ENCODE data around the gene SMCHD1. TPM values are rescaled to one million over a fixed set of nuclear protein-coding genes. Genes with fewer than 3 reads are reported as not detected.
"Not testable (repeated sequence)": the region's sequence is repeated elsewhere in the genome, so short reads cannot be mapped to it uniquely, and the experiment has no call there.

Gene SMCHD1
- total RNA-seq, 1 donor from 2014 or later: 28.3 TPM

DNA sequence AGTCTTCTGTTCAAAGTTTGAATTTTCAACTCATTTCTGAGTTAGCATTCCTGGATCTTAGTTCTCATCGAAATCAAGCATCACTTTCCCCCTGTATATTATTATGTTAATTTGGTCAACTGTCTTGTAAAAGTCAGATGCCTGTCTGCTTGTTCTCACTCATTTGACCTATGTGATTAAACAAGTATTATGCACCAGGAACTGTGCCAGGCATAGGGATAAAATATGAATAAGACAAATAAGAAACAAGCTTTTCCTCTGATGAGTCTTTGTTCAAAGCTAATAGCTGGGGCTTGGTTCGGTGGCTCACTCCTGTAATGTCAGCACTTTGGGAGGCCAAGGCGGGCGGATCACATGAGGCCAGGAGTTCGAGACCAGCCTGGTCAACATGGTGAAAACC, 171.5 kb downstream of the SMCHD1 start:
- no peak for DNase-seq (ENCODE audit: low spot score)
- TF ChIP-seq, protein P1, sequence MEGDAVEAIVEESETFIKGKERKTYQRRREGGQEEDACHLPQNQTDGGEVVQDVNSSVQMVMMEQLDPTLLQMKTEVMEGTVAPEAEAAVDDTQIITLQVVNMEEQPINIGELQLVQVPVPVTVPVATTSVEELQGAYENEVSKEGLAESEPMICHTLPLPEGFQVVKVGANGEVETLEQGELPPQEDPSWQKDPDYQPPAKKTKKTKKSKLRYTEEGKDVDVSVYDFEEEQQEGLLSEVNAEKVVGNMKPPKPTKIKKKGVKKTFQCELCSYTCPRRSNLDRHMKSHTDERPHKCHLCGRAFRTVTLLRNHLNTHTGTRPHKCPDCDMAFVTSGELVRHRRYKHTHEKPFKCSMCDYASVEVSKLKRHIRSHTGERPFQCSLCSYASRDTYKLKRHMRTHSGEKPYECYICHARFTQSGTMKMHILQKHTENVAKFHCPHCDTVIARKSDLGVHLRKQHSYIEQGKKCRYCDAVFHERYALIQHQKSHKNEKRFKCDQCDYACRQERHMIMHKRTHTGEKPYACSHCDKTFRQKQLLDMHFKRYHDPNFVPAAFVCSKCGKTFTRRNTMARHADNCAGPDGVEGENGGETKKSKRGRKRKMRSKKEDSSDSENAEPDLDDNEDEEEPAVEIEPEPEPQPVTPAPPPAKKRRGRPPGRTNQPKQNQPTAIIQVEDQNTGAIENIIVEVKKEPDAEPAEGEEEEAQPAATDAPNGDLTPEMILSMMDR (IDR thresholded peaks at IDR 0.05; ENCODE audit: unreplicated experiment): no peak
- Mint-ChIP-seq H3K36me3 (ENCODE audit: low read depth, unreplicated experiment) (no peaks in the 10 kb centered on the region), H3K4me3 (ENCODE audit: unreplicated experiment) (no peak overlapping the region), H3K27me3 (ENCODE audit: unreplicated experiment) (no peaks in the 10 kb centered on the region), H3K9me3 (ENCODE audit: unreplicated experiment) (no peaks in the 10 kb centered on the region), H3K27ac (ENCODE audit: unreplicated experiment) (no peak overlapping the region), H3K4me1 (ENCODE audit: unreplicated experiment) (no peaks in the 10 kb centered on the region)

DNA sequence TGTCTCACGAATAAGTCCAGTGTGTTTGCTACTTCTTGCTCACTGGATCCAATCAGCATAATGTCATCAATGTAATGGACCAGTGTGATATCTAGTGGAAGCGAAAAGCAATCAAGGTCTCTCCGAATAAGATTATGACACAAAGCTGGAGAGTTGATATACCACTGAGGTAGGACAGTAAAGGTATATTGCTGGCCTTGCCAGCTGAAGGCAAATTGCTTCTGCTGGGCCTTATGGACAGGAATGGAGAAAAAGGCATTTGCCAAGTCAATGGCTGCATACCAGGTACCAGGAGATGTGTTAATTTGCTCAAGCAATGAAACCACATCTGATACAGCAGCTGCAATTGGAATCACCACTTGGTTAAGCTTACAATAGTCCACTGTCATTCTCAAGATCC, 180.6 kb downstream of the SMCHD1 start:
- not testable (repeated sequence) for H3K4me1 Mint-ChIP-seq (ENCODE audit: unreplicated experiment); H3K4me3 Mint-ChIP-seq (ENCODE audit: unreplicated experiment); H3K9me3 Mint-ChIP-seq (ENCODE audit: unreplicated experiment); H3K27ac Mint-ChIP-seq (ENCODE audit: unreplicated experiment); H3K36me3 Mint-ChIP-seq (ENCODE audit: low read depth, unreplicated experiment); DNase-seq (ENCODE audit: low spot score); H3K27me3 Mint-ChIP-seq (ENCODE audit: unreplicated experiment)

DNA sequence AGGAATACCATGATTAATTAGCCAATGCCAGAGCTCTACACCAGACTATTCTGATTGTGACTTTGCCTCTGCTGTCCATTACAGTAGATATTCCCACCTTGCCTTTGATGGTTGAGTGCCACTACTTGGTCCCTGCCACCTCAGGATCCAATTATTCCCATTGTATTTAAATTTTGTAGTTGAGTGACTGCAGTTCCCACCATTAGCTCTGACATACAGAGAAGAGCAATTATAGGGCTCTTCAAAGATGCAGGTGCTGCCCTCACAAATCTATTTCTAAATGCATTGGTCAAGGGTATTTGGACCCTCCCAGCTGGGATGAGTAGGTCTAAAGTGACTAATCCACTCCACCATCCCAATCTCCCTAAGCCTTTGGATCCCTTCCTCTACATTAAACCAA, 181.8 kb downstream of the SMCHD1 start:
- not testable (repeated sequence) for DNase-seq (ENCODE audit: low spot score); H3K27me3 Mint-ChIP-seq (ENCODE audit: unreplicated experiment); H3K36me3 Mint-ChIP-seq (ENCODE audit: low read depth, unreplicated experiment); H3K9me3 Mint-ChIP-seq (ENCODE audit: unreplicated experiment); H3K4me3 Mint-ChIP-seq (ENCODE audit: unreplicated experiment); H3K27ac Mint-ChIP-seq (ENCODE audit: unreplicated experiment); H3K4me1 Mint-ChIP-seq (ENCODE audit: unreplicated experiment)

DNA sequence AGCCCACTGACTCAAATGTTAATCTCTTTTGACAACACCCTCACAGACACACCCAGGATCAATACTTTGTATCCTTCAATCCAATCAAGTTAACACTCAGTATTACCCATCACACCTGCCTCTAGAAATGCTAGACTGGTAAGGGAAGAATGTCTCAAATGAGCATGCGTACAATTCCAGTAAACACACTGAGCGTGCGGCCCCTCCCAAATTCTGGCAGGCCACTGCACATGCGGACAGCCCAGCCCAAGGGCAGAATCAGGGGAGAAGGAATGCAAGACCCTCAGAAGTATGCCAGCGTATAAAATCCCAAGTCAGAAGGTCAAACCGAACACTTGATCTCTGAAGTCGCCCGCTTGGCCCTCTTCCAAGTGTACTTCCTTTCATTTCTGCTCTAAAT, 183.7 kb downstream of the SMCHD1 start:
- no peak overlapping the region for H3K27ac Mint-ChIP-seq (ENCODE audit: unreplicated experiment)
- H3K9me3 Mint-ChIP-seq (ENCODE audit: unreplicated experiment): peaks cover 5% of the 10 kb centered on the region
- no peak overlapping the region for H3K4me3 Mint-ChIP-seq (ENCODE audit: unreplicated experiment)
- TF ChIP-seq, protein P1 (IDR thresholded peaks at IDR 0.05; ENCODE audit: unreplicated experiment): no peak
- H3K36me3 Mint-ChIP-seq (ENCODE audit: low read depth, unreplicated experiment): peaks cover 5% of the 10 kb centered on the region
- peaks cover 3% of the 10 kb centered on the region for H3K27me3 Mint-ChIP-seq (ENCODE audit: unreplicated experiment)
- no peak for DNase-seq (ENCODE audit: low spot score)
- H3K4me1 Mint-ChIP-seq (ENCODE audit: unreplicated experiment): no peaks in the 10 kb centered on the region

DNA sequence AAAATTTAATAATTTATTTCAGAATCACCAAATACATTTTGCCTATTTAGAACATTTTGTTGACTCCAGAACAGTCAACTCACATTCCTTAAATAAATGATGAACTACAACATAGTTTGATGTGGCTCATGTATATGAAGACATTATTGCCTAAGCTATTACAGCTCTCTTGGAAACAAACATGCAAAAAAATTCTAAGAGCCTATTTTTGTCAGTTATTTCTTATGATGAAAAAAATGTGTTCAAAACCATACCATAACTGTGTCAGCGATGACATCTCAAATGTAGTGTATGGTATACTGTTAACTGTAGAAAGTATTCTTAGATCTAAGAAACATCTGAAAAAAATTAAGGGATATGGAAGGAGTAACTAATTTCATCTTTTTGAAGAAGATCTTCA, 185.0 kb downstream of the SMCHD1 start:
- Mint-ChIP-seq H3K4me3 (ENCODE audit: unreplicated experiment) (no peak overlapping the region), H3K27me3 (ENCODE audit: unreplicated experiment) (peaks cover 5% of the 10 kb centered on the region)

DNA sequence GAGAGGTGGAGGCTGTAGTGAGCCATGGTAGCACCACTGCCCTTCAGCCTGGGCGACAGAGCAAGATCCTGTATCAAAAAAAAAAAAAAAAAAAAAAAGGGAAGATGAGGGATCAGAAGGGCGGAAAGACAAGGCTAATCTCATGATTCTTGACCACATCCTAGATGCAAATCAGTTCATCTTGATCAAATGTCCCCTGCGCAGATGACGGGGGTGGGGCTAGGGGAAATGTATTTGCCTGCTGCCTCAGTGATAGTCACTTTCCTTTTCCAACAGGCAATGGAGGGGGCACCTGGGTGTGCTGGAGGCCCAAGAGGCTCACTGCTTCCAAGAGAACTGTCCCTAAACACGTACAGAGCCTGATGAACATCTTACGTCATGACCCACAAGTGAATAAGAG, 187.6 kb downstream of the SMCHD1 start:
- H3K27ac Mint-ChIP-seq (ENCODE audit: unreplicated experiment): no peak overlapping the region
- DNase-seq (ENCODE audit: low spot score): no peak
- no peaks in the 10 kb centered on the region for H3K9me3 Mint-ChIP-seq (ENCODE audit: unreplicated experiment)
- TF ChIP-seq, protein P1 (IDR thresholded peaks at IDR 0.05; ENCODE audit: unreplicated experiment): no peak
- peaks cover 5% of the 10 kb centered on the region for H3K36me3 Mint-ChIP-seq (ENCODE audit: low read depth, unreplicated experiment)
- H3K4me3 Mint-ChIP-seq (ENCODE audit: unreplicated experiment): no peak overlapping the region
- H3K27me3 Mint-ChIP-seq (ENCODE audit: unreplicated experiment): peaks cover 14% of the 10 kb centered on the region
- peaks cover 8% of the 10 kb centered on the region for H3K4me1 Mint-ChIP-seq (ENCODE audit: unreplicated experiment)

More for the DNA sequence above, 185.0 kb downstream of the SMCHD1 start:
- DNase-seq (ENCODE audit: low spot score): no peak
- Mint-ChIP-seq H3K4me1 (ENCODE audit: unreplicated experiment) (no peaks in the 10 kb centered on the region), H3K36me3 (ENCODE audit: low read depth, unreplicated experiment) (peaks cover 5% of the 10 kb centered on the region), H3K27ac (ENCODE audit: unreplicated experiment) (no peak overlapping the region), H3K9me3 (ENCODE audit: unreplicated experiment) (peaks cover 5% of the 10 kb centered on the region)
- TF ChIP-seq, protein P1 (IDR thresholded peaks at IDR 0.05; ENCODE audit: unreplicated experiment): no peak

Data from endothelial cell (in vitro differentiated cells).